ENCODE data around the gene RAB39B.

The RAB39B gene

GRCh38 chrX:155215443-155216178 lies 48.7 kb downstream of the RAB39B start:
- no peak for DNase-seq (ENCODE audit: low read depth)

- no peak for DNase-seq (ENCODE audit: low read depth)
These were observed 50.6 kb downstream of the RAB39B start for GRCh38 chrX:155213731-155214130.

GRCh38 chrX:155211208-155211607 lies 53.1 kb downstream of the RAB39B start:
- no peak for DNase-seq (ENCODE audit: low read depth)

Data from activated T-helper 1 cell treated with Interleukin-2 at 50 U/mL for 16 hours (primary cell).